Thymus (tissue), 11 donors: ENCODE measurements around the gene ACY1. TPM values are rescaled to one million over a fixed set of nuclear protein-coding genes. Genes with fewer than 3 reads are reported as not detected.

ENCODE experiments used
- DNase-seq, 9 donors: peaks; one replicate each; pipeline ENCODE4 v3.0.0-alpha.2; 2013; ENCODE audit warnings: low spot score in 9 of 9, low read depth in 6 of 9, missing footprints in 1 of 9
- H3K27ac ChIP-seq, 2 donors: one replicate each; pipeline ENCODE4 v1.5.1; 2013; ENCODE audit warnings: control low read depth in 1 of 2, low read depth in 1 of 2, low read length in 1 of 2, mild to moderate bottlenecking in 1 of 2, moderate library complexity in 1 of 2
- H3K27me3 ChIP-seq, 2 donors: one replicate each; pipeline ENCODE4 v1.5.1; 2013; ENCODE audit warnings: low read length in 1 of 2; ENCODE audit not compliant: control insufficient read depth in 2 of 2, insufficient read depth in 1 of 2
- H3K36me3 ChIP-seq, 2 donors: one replicate each; pipeline ENCODE4 v1.5.1; 2013; ENCODE audit warnings: low read length in 1 of 2, mild to moderate bottlenecking in 1 of 2, moderate library complexity in 1 of 2; ENCODE audit not compliant: control insufficient read depth in 2 of 2, insufficient read depth in 2 of 2
- H3K4me1 ChIP-seq, 2 donors: one replicate each; pipeline ENCODE4 v1.5.1; 2013; ENCODE audit warnings: low read length in 2 of 2; ENCODE audit not compliant: control insufficient read depth in 2 of 2, insufficient read depth in 2 of 2
- H3K4me3 ChIP-seq, 2 donors: one replicate each; pipeline ENCODE4 v1.5.1; 2013; ENCODE audit warnings: low read length in 2 of 2, control low read depth in 1 of 2, mild to moderate bottlenecking in 1 of 2
- H3K9me3 ChIP-seq, 2 donors: one replicate each; pipeline ENCODE4 v1.5.1; 2013; ENCODE audit warnings: low read length in 1 of 2, mild to moderate bottlenecking in 1 of 2; ENCODE audit not compliant: control insufficient read depth in 2 of 2, insufficient read depth in 1 of 2
- WGBS: extraction: QIAGEN DNeasy Blood & Tissue Kit; methylation state at CpG from one replicate; pipeline ENCODE4 v1.1.7; 2013; 5-methylcytosine and 5-hydroxymethylcytosine counted together
- polyA plus RNA-seq: library from polyadenylated mRNA; stranded (reverse); fragments of 200-250 nt; gene quantifications from one replicate; pipeline ENCODE4 v1.2.3, GENCODE V29; 2013
- total RNA-seq: library from RNA; stranded (reverse); fragments of 120-200 nt; gene quantifications from one replicate; pipeline ENCODE4 v1.2.4, GENCODE V29; 2013
- donor health status: healthy.

The ACY1 gene
- total and polyA plus RNA-seq, 2 donors, result 11.2 to 17.6 TPM

DNA sequence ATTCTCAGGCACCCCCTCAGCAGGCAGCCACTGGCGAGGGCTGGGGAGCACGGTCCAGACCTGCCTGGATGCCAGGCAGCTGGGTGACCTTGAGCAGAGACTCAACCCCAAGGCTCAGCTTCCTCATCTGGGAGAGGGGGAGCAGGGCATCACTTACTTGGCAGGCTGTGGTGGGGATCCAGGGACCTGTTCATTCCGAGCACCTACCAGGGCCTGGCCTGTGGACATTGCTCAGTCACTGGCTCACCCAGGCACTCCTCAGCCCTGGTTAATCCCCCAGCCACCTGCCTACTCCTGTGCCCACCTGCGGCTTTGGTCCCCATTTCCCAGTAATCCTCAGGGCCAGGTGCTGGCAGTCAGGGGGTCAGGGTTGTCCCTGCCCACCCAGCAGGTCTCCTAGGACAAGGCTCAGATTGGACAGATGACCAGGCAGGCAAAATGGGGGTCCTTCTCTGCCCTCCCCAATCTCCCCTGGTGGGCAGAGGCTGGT, 21.6 kb downstream of the ACY1 start:
- Histone ChIP-seq H3K27ac (peak overlapping the region in 1 of 2 donors; percentile 26), H3K27me3 (no peaks in the 10 kb centered on the region), H3K36me3 (no peaks in the 10 kb centered on the region), H3K4me1 (peaks cover 11 to 36% of the 10 kb centered on the region in 2 donors), H3K4me3 (no peak overlapping the region), H3K9me3 (no peaks in the 10 kb centered on the region)
- no peak for DNase-seq
- over 99% methylated on average over 4 of the region's 4 CpGs for WGBS

DNA sequence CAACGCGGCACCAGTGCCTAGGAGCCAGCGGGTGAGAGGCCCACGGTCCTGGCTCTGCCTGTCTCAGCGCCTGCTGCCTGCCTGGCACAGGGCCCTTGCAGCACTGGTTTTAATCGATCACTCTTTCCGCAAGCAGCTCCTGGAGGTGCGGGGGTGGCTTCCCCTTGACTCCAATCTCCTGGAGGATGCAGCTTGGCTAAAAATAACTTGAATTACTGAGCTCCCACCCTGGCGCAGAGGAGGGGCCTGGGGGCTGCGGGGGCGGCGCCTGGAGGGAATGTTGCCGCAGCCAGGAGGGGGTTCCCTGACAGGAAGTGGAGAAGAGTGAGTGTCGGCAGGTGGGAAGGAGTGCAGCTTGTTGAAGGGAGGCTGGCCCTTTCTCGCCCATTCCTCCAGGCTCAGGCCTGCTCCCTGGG, 22.2 kb downstream of the ACY1 start:
- no peak overlapping the region for H3K4me3 ChIP-seq
- no peaks in the 10 kb centered on the region for H3K9me3 ChIP-seq
- H3K27me3 ChIP-seq, result no peaks in the 10 kb centered on the region
- DNase-seq, result peak in 1 of 9 donors; percentile 39
- H3K4me1 ChIP-seq, result peaks cover 11 to 36% of the 10 kb centered on the region in 2 donors
- no peaks in the 10 kb centered on the region for H3K36me3 ChIP-seq
- WGBS, result 45% methylated on average over 15 of the region's 15 CpGs
- peak overlapping the region; percentile 15 to 43 for H3K27ac ChIP-seq

GRCh38 chr3:52006017-52006819, 22.9 kb downstream of the ACY1 start:
- 68% methylated on average over 8 of the region's 8 CpGs for WGBS
- H3K27me3 ChIP-seq, result no peaks in the 10 kb centered on the region
- H3K4me1 ChIP-seq, result peaks cover 11 to 36% of the 10 kb centered on the region in 2 donors
- no peaks in the 10 kb centered on the region for H3K9me3 ChIP-seq
- H3K4me3 ChIP-seq, result no peak overlapping the region
- DNase-seq, result peak in 1 of 9 donors; percentile 42
- H3K36me3 ChIP-seq, result no peaks in the 10 kb centered on the region
- H3K27ac ChIP-seq, result peak overlapping the region; percentile 15 to 43

GRCh38 chr3:52006820-52007133, 23.4 kb downstream of the ACY1 start:
- Histone ChIP-seq H3K4me3 (no peak overlapping the region), H3K27ac (no peak overlapping the region), H3K9me3 (no peaks in the 10 kb centered on the region), H3K36me3 (no peaks in the 10 kb centered on the region), H3K27me3 (no peaks in the 10 kb centered on the region), H3K4me1 (peaks cover 8 to 30% of the 10 kb centered on the region in 2 donors)
- WGBS, result 96% methylated on average over 6 of the region's 6 CpGs
- no peak for DNase-seq

DNA sequence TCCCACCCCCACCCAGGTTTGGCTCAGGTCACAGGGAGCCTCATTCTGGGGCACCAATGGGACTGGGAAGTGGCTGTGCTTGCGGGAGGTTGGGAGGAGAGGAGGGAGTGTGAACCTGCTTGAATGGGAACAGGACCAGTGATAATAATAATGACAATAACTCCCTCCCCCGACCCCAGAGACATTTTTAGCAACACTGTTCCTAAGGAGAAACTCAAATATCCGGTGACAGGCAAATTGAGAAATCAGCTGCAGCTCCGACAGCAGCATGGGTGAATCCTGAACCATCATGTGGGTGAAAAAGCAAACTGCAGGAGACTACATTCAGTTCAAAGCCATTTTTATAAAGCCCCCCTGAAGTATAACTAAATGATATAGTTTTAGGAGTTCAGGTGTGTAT, 24.0 kb downstream of the ACY1 start:
- H3K9me3 ChIP-seq, result no peaks in the 10 kb centered on the region
- no peaks in the 10 kb centered on the region for H3K27me3 ChIP-seq
- no peak overlapping the region for H3K4me3 ChIP-seq
- H3K4me1 ChIP-seq, result peaks cover 6 to 26% of the 10 kb centered on the region in 2 donors
- WGBS, result 94% methylated on average over 4 of the region's 4 CpGs
- H3K36me3 ChIP-seq, result no peaks in the 10 kb centered on the region
- H3K27ac ChIP-seq, result no peak overlapping the region
- no peak for DNase-seq

DNA sequence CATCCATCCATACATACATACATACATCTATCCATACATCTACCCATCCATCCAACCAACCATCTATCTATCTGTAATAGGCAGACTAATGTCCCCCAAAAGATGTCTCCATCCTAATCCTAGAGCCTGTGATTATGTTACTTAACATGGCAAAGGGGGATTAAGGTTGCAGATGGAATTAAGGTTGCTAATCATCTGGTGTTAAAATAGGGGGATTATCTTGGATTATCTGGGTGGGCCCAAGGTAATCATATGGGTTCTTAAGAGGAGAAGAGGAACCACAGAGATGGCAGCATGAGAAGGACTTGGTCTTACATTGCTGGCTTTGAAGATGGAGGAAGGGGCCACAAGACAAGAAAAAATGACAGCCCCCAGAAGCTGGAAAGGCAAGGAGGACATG, 27.1 kb downstream of the ACY1 start:
- peaks cover 6 to 14% of the 10 kb centered on the region in 2 donors for H3K4me1 ChIP-seq
- no peaks in the 10 kb centered on the region for H3K27me3 ChIP-seq
- no peak for DNase-seq
- H3K9me3 ChIP-seq, result no peaks in the 10 kb centered on the region
- H3K36me3 ChIP-seq, result no peaks in the 10 kb centered on the region
- no peak overlapping the region for H3K4me3 ChIP-seq
- H3K27ac ChIP-seq, result no peak overlapping the region

DNA sequence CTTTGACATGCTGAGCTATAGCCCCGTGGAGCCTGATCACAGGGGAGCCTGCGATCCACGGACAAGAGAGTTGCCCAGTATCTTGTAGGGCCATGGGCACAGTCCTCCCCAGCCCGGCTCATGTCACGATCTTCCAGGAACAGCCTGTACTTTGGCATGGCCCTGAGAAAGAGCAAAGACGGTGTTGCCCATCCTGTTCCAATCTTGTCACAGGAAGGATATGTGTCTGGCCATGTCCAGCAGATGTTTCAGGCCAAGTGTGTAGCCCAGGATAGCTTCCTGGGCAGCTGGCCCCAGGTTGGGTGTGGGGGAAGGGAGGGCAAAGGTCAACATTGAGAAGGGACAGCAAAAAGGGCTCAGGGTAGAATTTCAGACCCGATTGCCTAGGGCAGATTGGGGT, 29.4 kb downstream of the ACY1 start:
- no peaks in the 10 kb centered on the region for H3K9me3 ChIP-seq
- no peaks in the 10 kb centered on the region for H3K27me3 ChIP-seq
- DNase-seq, result no peak
- H3K4me1 ChIP-seq, result no peaks in the 10 kb centered on the region
- no peak overlapping the region for H3K4me3 ChIP-seq
- no peak overlapping the region for H3K27ac ChIP-seq
- H3K36me3 ChIP-seq, result no peaks in the 10 kb centered on the region
- WGBS, result 90% methylated on average over 7 of the region's 7 CpGs

- no peaks in the 10 kb centered on the region for H3K36me3 ChIP-seq
- DNase-seq, result no peak
- H3K4me3 ChIP-seq, result no peak overlapping the region
- H3K4me1 ChIP-seq, result no peaks in the 10 kb centered on the region
- 91% methylated on average over 6 of the region's 6 CpGs for WGBS
- H3K27ac ChIP-seq, result no peak overlapping the region
- H3K27me3 ChIP-seq, result no peaks in the 10 kb centered on the region
- H3K9me3 ChIP-seq, result no peaks in the 10 kb centered on the region
Observed at GRCh38 chr3:52013802-52014598, 30.7 kb downstream of the ACY1 start.

DNA sequence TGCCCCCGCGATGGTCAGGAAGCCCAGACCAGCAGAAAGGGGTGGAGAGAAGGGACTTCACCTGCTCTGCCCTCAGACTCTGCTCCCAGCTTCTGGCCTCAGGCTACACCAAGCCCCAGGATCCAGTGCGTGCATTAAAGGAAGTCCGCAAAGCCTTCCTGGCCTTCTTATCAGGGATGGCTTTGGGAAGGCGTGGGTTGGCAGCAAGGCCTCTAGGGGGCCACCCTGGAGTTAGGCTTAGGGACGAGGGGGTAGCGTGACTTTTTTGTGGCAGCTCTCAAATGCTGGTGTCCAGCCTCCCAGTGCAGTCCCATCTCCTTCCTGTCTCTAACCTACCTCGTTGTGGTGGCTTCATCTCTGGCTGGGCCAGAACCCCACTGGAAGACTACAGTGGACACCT, 31.3 kb downstream of the ACY1 start:
- Histone ChIP-seq H3K36me3 (no peaks in the 10 kb centered on the region), H3K4me3 (no peak overlapping the region), H3K9me3 (no peaks in the 10 kb centered on the region), H3K4me1 (no peaks in the 10 kb centered on the region), H3K27ac (no peak overlapping the region), H3K27me3 (no peaks in the 10 kb centered on the region)
- WGBS, result 90% methylated on average over 8 of the region's 8 CpGs
- DNase-seq, result no peak
